HG03432 (cell line): ENCODE results near the gene ALMS1.
"Not testable (repeated sequence)": the region's sequence is repeated elsewhere in the genome, so short reads cannot be mapped to it uniquely, and the experiment has no call there.

ENCODE experiments used
- ATAC-seq: cut with Tn5 transposase; IDR thresholded peaks from one replicate; pipeline ENCODE4 v1.9.1; 2021; ENCODE audit warnings: mild to moderate bottlenecking, moderate library complexity; ENCODE audit not compliant: unreplicated experiment

Gene ALMS1

DNA sequence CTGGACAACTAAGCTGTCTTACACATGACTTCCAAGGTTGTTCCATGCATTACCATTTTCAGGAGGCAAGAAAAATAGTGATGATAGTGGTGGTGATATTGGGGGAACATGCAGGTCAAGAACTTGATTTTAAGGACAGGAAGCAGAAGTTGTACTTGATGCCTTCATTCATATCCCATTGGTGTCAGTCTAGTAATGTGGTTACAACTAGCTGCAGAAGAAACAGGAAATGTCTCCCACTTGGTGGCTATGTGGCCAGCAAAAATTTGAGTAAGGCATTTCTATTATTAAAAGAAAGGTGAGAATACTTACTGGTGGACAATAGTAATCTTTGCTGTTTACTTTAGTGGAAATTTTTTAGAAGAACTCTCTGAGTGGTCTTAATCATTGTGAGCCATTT is 103.4 kb downstream of the ALMS1 start:
- no peak for ATAC-seq

DNA sequence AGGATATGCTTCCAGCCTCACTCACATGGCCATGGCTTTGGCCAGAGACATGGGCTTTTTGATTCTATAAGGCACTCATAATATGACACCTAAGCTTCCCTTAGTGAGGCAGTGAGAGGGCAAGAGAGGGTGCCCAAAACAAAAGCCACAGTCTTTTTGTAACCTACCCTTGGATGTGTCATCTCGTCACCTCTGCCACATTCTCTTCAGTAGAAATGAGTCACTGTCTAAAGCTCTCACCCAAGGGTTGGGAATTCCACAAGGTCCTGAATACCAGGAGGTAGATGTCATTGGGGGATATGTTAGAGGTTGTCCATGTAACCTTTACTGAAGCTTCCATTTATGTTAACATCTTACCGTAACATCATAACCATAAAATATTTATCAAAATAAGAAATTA is 108.4 kb downstream of the ALMS1 start:
- no peak for ATAC-seq

DNA sequence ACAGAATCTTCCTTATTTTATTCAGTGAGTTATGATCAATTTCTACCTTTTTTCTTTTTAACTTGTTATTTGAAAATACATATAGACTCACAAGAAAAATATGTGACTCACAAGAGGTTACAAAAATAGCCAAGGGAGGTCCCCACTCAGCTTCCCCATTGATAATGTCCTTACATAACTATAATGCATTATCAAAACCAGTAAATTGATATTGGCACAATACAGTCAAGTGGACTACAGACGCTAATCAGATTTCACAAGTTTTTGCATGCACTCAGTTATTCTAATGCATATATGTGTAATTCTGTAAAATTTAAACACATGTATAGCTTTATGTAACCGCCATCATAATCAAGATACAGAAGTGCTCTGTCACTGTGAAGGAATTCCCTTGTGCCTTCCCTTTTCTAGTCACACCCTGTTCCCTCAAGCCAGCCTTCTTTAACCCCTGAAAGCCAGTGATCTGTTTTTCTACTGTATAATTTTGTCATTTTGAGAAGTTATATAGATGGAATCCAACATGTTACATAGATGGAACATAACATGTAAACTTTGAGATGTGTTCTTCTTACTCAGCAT is 118.4 kb downstream of the ALMS1 start:
- no peak for ATAC-seq

DNA sequence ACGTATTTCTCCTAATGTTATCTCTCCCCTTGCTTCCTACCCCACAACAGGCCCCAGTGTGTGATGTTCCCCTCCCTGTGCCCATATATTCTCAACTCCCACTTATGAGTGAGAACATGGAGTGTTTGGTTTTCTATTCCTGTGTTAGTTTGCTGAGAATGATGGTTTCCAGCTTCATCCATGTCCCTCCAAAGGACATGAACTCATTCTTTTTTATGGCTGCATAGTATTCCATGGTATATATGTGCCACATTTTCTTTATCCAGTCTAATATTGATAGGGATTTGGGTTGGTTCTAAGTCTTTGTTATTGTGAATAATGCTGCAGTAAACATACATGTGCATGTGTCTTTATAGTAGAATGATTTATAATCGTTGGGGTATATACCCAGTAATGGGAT is 119.2 kb downstream of the ALMS1 start:
- not testable (repeated sequence) for ATAC-seq

DNA sequence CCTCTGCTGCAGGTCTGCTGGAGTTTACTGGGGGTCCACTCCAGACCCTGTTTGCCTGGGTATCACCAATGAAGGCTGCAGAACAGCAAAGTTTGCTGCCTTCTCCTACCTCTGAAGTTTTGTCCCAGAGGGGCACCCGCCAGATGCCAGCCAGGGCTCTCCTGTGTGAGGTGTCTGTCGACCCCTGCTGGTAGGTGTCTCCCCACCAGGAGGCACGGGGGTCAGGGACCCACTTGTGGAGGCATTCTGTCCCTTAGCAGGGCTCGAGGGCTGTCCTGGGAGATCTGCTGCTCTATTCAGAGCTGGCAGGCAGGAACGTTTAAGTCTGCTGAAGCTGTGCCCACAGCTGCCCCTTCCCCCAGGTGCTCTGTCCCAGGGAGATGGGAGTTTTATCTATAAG is 124.8 kb downstream of the ALMS1 start:
- ATAC-seq, result not testable (repeated sequence)

DNA sequence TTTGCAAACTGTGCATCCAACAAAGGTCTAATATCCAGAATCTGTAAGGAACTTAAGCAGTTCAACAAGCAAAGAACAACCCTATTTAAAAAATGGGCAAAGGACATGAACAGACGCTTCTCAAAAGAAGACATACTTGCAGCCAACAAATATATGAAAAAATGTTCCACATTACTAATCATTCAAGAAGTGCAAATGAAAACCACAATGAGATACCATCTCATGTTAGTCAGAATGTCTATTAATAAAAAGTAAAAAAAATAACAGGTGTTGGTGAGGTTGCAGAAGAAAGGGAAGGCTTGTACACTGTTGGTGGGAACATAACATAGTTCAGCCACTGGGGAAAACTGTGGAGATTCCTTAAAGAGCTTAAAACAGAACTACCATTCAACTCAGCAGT is 130.4 kb downstream of the ALMS1 start:
- ATAC-seq, result no peak

DNA sequence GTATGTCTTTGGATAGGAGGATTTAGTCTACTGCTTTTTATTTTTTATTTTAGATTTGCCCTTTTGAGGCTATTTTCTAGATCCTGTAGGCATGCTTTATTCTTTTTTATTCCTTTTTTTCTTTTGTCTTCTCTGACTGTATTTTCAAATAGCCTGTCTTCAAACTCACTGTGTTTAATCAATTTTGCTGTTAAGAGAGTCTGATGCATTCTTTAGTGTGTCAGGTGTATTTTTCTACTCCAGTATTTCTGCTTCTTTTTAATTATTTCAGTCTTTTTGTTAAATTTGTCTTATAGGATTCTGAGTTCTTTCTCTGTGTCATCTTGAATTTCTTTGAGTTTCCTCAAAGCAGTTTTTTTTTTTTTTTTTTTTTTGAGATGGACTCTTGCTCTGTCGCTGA is 143.1 kb downstream of the ALMS1 start:
- ATAC-seq, result no peak

DNA sequence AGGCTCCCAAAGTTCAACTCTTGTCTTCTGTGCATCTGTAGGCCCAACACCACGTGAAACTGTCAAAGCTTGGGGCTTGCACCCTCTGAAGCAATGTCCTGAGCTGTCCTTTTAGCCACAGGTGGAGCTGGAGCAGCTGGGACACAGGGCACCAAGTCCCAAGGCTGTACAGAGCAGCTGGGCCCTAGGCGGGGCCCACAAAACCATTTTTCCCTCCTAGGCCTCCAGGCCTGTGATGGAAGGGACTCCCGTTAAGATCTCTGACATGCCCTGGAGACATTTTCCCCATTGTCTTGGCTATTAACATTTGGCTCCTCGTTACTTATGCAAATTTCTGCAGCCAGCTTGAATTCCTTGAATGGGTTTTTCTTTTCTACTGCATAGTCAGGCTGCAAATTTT is 145.1 kb downstream of the ALMS1 start:
- not testable (repeated sequence) for ATAC-seq

DNA sequence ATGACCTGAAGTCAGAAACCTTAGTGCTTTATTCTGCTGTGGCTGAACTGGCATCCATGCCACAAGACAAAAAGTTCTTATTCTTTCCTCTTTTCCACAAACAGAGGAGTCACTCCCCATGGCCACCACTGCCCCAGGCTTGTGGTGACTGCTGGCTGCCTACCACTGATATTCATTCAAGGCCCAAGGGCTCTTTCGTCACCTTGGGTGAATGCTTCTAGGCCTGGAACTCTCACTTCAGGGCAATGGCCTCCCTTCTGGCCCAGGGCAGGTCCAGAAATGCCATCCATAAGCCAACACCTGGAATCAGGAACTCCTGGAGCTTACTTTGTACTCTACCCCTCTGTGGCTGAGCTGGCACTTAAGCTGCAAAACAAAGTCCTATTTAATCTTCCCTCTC is 146.7 kb downstream of the ALMS1 start:
- ATAC-seq, result no peak

DNA sequence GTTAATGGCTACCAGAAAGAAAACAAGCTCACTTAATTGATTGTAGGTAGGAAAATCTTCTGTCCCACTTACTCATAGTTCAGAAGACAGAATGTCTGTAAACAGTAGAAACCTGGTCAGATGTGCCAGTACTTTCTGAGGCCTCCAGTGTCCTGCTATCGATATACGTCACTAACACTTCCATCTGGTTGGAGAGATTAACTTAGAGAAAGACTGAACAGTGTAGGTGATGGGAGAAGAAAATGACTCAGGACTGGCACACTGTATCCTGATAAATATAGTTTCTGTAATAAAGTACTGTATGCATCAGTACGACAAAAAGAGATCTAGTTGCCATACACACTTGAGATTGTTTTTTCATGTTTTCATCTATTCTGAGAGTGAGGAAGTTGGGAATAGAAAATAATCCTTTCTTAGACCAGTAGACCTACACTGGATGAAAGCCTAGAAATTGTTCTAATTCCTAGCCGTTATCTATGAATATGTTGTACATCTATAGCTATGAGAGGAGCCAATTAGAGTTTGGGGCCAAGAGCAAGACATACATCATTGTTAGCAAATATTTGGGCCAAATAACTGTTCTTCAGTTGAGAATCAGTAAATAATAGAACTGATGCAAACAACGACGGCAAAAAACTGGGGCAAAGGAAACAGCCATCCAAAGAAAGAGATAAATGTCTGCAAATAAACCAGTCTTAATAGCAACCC is 150.7 kb downstream of the ALMS1 start:
- no peak for ATAC-seq

DNA sequence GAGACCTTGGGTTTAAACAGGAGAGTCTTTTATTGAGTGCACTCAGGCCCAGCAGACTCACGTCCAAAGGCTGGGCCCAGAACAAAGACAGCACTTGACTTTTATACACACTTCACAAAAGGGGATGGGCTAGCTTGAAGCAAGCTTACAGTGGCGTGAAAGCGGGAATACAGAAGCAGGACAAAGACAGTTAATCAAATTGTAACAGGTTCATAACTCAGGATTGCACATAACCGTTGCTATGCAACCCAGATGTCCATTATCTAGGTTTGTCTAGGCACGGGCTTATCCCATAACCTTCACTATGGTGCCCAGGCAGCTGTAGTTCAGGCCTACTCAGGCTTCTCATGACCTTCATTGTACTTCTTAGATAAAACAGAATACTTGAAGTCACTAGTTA is 175.2 kb downstream of the ALMS1 start:
- not testable (repeated sequence) for ATAC-seq

DNA sequence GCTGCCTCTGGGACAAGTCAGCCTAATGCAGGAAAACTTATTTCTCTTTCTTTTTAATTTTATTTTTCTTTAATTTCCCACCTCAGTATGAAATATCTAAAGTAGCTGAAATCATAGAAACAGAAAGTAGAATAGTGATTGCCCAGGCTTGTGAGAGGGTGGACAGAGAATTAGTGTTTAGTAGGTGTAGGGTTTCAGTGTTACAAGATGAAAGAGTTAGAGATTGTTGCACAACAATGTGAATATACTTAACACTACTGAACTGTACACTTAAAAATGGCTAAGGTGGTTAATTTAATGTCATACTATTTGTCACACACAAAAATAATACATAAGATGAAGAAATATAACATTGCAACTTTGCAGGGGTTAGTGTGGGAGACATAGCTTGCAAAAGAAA is 175.8 kb downstream of the ALMS1 start:
- ATAC-seq, result no peak

DNA sequence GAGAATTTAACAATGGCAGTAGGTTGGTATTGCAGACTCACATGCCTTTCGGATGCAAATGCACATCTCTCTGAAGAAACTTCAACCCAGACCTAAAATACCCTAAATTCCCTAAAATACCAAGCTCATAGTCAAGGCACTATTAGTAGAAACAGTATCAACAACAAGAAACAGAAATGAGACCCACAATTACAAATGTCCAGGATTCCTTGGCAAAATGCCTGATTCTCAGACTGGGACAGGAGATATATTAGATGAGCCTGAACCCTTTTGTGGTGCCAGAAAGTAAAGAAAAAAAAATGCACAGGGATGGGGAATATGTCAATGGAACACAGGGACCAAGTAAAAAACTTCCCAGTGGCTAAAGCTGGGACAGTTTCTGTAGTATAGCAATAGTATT is 179.3 kb downstream of the ALMS1 start:
- ATAC-seq, result no peak

DNA sequence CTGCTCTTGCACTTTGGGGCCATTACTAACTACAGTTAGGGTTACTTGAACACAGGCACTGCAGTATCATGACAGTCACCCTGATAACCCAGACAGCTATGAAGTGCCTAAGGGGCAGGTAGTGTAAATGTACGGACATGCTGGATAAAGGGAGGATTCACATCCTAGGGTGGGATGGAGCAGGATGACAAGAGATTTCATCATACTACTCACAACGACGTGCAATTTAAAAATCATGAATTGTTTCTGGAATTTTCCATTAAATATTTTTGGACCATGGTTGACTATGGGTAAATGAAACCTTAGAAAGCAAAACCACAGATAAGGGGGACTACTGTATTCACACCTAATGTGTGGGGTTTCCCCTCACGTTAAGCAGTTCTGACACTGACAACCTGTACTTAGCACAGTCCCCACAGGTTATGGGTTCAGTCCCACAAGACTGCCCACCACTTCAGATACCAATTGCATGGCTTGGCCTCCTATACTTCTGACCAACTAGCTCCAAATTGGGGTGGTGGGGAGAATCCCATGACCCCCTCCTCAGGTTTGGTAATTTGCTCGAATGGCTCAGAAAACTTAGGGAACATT is 180.7 kb downstream of the ALMS1 start:
- ATAC-seq, result no peak

DNA sequence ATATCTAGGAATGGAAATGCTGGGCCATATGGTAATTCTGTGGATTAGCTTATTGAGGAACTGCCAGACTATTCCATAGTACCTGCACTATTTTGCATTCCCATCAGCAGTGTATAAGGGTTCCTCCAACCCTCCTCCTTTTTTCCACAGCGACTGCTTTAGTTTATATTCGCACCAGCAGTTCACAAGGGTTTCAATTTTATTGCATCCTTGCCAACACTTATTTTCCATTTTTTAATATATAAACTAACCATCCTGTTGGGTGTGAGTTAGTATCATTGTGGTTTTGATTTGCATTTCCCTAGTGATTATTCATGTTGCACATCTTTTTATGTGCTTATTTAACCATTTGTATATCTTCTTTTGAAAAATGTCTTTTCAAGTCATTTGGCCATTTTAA is 189.6 kb downstream of the ALMS1 start:
- ATAC-seq, result no peak

DNA sequence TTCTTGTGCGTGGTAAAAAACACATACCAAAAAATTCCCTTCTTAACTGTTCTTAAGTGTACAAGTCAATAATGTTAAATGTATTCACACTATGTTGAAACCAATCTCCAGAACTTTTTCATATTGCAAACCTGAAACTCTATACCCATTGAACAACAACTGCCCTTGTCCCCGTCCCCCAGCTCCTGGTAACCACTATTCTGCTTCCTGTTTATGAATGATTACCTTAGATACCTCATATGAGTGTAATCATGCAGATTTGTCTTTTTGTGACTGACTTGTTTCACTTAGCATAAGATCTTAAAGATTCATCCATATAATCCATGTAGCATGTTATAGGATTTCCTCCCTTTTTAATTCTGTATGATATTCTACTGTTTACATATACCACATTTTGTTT is 196.7 kb downstream of the ALMS1 start:
- ATAC-seq, result no peak

DNA sequence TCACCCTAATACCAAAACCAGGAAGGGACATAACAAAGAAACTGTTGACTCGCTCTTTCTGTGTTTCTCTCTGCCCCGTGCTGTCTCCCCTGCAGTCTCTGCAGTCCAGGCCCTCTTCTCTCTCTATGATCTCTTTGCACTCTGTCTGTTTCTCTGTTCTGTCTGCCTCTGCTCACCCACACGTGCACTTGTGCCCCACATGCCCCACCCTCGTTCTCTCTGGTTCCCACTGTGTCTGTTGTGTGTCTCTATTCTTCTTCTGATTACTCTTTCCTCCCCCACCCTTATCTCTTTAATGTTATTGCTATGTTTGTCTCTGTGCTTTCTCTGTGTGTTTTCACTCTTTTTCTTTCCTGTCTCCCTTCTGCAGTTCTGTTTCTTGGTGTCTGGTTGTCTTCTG is 202.5 kb downstream of the ALMS1 start:
- no peak for ATAC-seq

DNA sequence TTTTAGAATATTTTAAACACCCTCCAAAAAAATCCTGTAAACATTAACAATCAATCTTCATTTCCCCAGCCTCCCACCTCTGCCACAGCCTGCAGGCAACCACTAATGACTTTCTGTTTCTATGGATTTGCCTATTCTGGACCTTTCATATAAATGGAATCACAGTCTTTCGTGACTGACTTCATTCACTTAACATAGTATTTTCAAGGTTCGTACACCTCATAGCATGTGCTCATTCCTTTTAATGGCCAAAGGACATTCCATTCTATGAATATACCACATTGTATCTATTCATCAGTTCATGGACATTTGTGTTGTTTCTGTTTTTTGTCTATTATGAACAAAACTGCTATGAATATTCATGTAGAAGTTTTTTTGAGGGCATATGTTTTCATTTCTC is 208.0 kb downstream of the ALMS1 start:
- ATAC-seq, result no peak

DNA sequence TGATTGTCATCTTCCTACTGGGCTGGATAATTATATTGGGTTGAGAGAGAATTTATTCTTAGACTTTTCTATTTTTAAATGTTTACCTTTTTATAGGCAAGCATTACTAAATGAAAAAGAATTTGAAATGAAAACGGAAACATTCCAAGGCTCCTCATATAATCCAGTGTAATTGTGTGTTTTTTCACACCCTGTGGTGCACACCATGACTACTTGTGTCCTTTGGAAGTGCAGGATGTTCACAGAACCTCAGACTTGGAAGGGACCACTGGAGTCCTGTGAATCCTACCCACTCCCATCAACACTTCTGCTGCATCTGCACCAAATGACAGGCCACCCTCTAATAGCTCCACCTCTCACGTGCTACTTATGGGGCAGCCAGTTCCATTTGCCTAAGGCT is 208.6 kb downstream of the ALMS1 start:
- ATAC-seq, result no peak

DNA sequence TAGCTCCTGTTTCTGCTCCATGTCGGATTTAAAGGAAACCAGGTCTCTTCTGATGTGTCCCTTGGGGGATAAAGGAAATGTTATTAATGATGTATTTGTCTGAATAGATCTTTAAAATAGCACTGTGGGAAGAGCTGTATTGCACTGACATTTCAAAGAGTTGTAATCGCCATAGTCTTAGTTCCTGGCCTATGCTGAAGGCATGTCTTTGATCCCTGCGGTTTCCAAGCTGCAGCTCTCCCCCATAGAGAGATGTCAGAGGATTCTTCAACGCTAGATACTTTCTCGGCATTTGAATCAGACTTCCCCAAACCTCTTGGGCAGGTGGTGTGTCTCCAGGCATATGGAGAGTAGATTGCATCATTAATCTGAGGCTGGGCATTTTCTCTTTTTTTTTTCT is 216.1 kb downstream of the ALMS1 start:
- ATAC-seq, result no peak

DNA sequence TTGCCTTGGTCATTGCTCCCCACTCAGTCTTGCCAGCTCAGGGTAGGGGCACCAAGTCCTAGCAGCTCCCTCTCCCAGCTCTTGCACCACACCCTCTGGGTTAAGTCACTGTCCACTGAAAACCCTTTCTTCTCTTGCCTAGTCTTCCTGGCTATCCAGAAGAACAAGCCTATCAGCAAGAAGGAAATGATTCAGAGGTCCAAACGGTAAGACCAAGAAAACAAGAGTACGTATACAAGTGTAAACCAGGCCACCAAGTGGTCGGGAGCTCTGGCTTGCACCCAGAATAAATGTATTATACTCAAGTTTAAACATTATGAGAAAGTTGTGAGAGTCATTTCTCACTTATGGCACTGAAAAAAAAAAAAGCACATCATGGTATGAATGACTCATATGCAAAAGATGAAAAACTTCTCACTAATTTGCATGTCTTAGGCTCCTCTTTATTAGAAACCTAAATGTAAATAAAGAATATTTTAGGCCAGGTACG is 217.5 kb downstream of the ALMS1 start:
- peak; percentile 81 for ATAC-seq

DNA sequence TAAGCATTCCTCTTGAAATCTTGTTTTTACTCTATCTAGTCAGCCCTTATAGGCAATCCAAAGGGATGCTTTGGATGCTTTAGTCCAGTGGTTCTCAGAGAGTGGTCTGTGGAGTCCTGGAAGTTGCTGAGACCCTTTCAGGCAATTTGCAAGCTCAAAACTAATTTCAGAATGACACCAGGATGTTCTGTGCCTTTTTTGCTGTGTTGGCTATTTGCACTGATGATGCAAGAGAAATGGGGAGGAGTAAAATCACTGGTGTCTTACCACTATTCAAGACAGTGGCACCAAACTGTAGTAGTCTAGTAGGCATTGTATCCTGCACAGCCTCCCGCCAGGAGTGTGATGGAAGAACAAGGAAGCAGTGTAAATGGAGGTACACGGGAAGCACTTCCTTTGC is 219.0 kb downstream of the ALMS1 start:
- not testable (repeated sequence) for ATAC-seq
